Cardiac septum (tissue), 1 donor: ENCODE results near the gene AATF. TPM values are rescaled to one million over a fixed set of nuclear protein-coding genes. Genes with fewer than 3 reads are reported as not detected.

Experiments used
- DNase-seq: peaks from one replicate; pipeline ENCODE4 v3.0.0-alpha.2; 2020; ENCODE audit warnings: low spot score
- intact Hi-C: fragments of 100-400 bp; cut with DNase I; formaldehyde crosslinking; loops from one replicate; pipeline ENCODE4 v1.14.0; 2022
- long read RNA-seq: library from polyadenylated mRNA; unstranded; transcript quantifications from one replicate; pipeline ENCODE4 v2.0.0, GENCODE V29; 2021
- total RNA-seq: library from RNA; stranded (reverse); fragmentation: NEBNext Ultra II Directional; extraction: Animal tissue kit (Norgen Biotek cat#: 25700); gene quantifications from one replicate; pipeline ENCODE4 v1.2.1, GENCODE V29; 2021
- donor health status: DM: no; HTN: no; CAD: no.

AATF gene
- total RNA-seq = 32.7 TPM
- long read RNA-seq, transcript AATF-208 (12 exons, 2,141 nt) = major isoform, 48 of 55 reads
- long read RNA-seq, partial matches to known transcripts = 1 of 55 reads
- long read RNA-seq, other reads (novel, unspliced or antisense) = 6 of 55 reads

- intact Hi-C loops = loop anchor here (5.0 kb wide), 1 partner anchor 347 kb away; the partner anchor contains the start of gene MRM1
- DNase-seq = peak; percentile 98
Measured at GRCh38 chr17:36948717-36949460, at the start of gene AATF. TSS of gene AATF (plus strand) at chr17:36948954. CDS start at chr17:36949126, 172 bp downstream.

GRCh38 chr17:36899250-36900159 lies 49.2 kb upstream of the AATF start:
- intact Hi-C loops = no loop called here
- DNase-seq = no peak

- intact Hi-C loops = no loop called here
- no peak for DNase-seq
Measured at GRCh38 chr17:36900160-36900512, 48.6 kb upstream of the AATF start.

GRCh38 chr17:36901506-36901905 lies 47.2 kb upstream of the AATF start:
- intact Hi-C loops = no loop called here
- no peak for DNase-seq

GRCh38 chr17:36907407-36907806 lies 41.3 kb upstream of the AATF start:
- no peak for DNase-seq
- intact Hi-C loops = no loop called here

- DNase-seq = no peak
- intact Hi-C loops = no loop called here
Measured at GRCh38 chr17:36910513-36910912, 38.2 kb upstream of the AATF start.

GRCh38 chr17:36911001-36911400 lies 37.8 kb upstream of the AATF start:
- DNase-seq = no peak
- intact Hi-C loops = no loop called here

- no peak for DNase-seq
- intact Hi-C loops = no loop called here
Measured at GRCh38 chr17:36913132-36913531, 35.6 kb upstream of the AATF start.

GRCh38 chr17:36918211-36918691 lies 30.5 kb upstream of the AATF start:
- no peak for DNase-seq
- intact Hi-C loops = no loop called here

- DNase-seq = no peak
- intact Hi-C loops = no loop called here
Measured at GRCh38 chr17:36919407-36919968, 29.3 kb upstream of the AATF start.

- DNase-seq = no peak
- intact Hi-C loops = no loop called here
Measured at GRCh38 chr17:36920032-36921005, 28.4 kb upstream of the AATF start.

- intact Hi-C loops = no loop called here
- no peak for DNase-seq
Measured at GRCh38 chr17:36921095-36921851, 27.5 kb upstream of the AATF start.

- no peak for DNase-seq
- intact Hi-C loops = no loop called here
Measured at GRCh38 chr17:36922175-36922574, 26.6 kb upstream of the AATF start.

- intact Hi-C loops = no loop called here
- DNase-seq = no peak
Measured at GRCh38 chr17:36923814-36924221, 24.9 kb upstream of the AATF start.

GRCh38 chr17:36926226-36926625 lies 22.5 kb upstream of the AATF start:
- no peak for DNase-seq
- intact Hi-C loops = no loop called here

- no peak for DNase-seq
- intact Hi-C loops = no loop called here
Measured at GRCh38 chr17:36926701-36927100, 22.1 kb upstream of the AATF start.

GRCh38 chr17:36928471-36929345 lies 20.0 kb upstream of the AATF start:
- DNase-seq = peak; percentile 57
- intact Hi-C loops = no loop called here
